Neural progenitor cell (in vitro differentiated cells): ENCODE data around the gene ZP2.
"Not testable (repeated sequence)": the region's sequence is repeated elsewhere in the genome, so short reads cannot be mapped to it uniquely, and the experiment has no call there.

Experiments
- CTCF ChIP-seq: fragments of 200-600 bp; sonication (generic); IDR thresholded peaks from 2 replicates; pipeline ENCODE4 v1.5.1; 2017; ENCODE audit warnings: antibody characterized with exemption, mild to moderate bottlenecking
- EZH2 ChIP-seq: fragments of 200-600 bp; sonication (generic); IDR thresholded peaks from 2 replicates; pipeline ENCODE4 v1.6.1; 2017; ENCODE audit warnings: antibody characterized with exemption, mild to moderate bottlenecking, moderate library complexity

DNA sequence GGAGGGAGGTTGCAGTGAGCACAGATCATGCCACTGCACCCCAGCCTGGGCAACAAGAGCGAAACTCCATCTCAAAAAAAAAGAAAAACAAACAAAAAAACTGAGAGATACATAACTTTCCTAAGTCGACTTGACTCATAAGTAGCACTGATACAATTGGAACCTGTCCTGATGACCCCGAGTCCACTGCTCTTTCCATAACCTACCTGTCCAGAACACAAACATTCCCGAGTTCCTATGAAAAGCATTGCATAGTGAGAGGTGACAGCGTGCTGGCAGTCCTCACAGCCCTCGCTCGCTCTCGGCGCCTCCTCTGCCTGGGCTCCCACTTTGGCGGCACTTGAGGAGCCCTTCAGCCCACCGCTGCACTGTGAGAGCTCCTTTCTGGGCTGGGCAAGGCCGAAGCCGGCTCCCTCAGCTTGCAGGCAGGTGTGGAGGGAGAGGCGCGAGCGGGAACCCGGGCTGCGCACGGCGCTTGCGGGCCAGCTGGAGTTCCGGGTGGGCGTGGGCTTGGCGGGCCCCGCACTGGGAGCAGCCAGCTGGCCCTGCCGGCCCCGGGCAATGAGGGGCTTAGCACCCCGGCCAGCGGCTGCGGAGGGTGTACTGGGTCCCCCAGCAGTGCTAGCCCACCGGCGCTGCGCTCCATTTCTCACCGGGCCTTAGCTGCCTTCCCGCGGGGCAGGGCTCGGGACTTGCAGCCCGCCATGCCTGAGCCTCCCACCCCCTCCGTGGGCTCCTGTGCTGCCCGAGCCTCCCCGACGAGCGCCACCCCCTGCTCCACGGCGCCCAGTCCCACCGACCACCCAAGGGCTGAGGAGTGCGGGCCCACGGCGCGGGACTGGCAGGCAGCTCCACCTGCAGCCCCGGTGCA lies 59.0 kb downstream of the ZP2 start:
- TF ChIP-seq CTCF, EZH2: not testable (repeated sequence)
